ENCODE results near the gene CCNB2.

GRCh38 chr15:59116141-59116540 is 11.2 kb downstream of the CCNB2 start:
- TF ChIP-seq CTCF (IDR thresholded peaks at IDR 0.05; ENCODE audit: low read depth, low read length, poor library complexity, severe bottlenecking) (no peak), EZH2phosphoT487 (IDR thresholded peaks at IDR 0.05; ENCODE audit: borderline replicate concordance, low read length) (no peak)

Measured in DOHH2 (cell line).